ENCODE results near the gene PRR23E.

Gene PRR23E

GRCh38 chr3:127192576-127193232 lies at the start of gene PRR23E:
Gene PRR23E (plus strand): TSS chr3:127193131. CDS start chr3:127196686, 3,555 bp downstream.
- no peak for DNase-seq (ENCODE audit: low read depth in 1 of 2, low spot score in 1 of 2)

- no peak for DNase-seq (ENCODE audit: low read depth in 1 of 2, low spot score in 1 of 2)
Measured at GRCh38 chr3:127143172-127143571, 49.8 kb upstream of the PRR23E start.

- DNase-seq (ENCODE audit: low read depth in 1 of 2, low spot score in 1 of 2) = no peak
Measured at GRCh38 chr3:127144631-127145030, 48.3 kb upstream of the PRR23E start.

GRCh38 chr3:127145266-127145665 lies 47.7 kb upstream of the PRR23E start:
- no peak for DNase-seq (ENCODE audit: low read depth in 1 of 2, low spot score in 1 of 2)

GRCh38 chr3:127147291-127147885 lies 45.5 kb upstream of the PRR23E start:
- no peak for DNase-seq (ENCODE audit: low read depth in 1 of 2, low spot score in 1 of 2)

- no peak for DNase-seq (ENCODE audit: low read depth in 1 of 2, low spot score in 1 of 2)
Measured at GRCh38 chr3:127149621-127150310, 43.2 kb upstream of the PRR23E start.

GRCh38 chr3:127150513-127151250 lies 42.2 kb upstream of the PRR23E start:
- DNase-seq (ENCODE audit: low read depth in 1 of 2, low spot score in 1 of 2) = no peak

GRCh38 chr3:127151251-127151564 lies 41.7 kb upstream of the PRR23E start:
- DNase-seq (ENCODE audit: low read depth in 1 of 2, low spot score in 1 of 2) = no peak

GRCh38 chr3:127151992-127152650 lies 40.8 kb upstream of the PRR23E start:
- DNase-seq (ENCODE audit: low read depth in 1 of 2, low spot score in 1 of 2) = no peak

GRCh38 chr3:127152684-127153505 lies 40.0 kb upstream of the PRR23E start:
- no peak for DNase-seq (ENCODE audit: low read depth in 1 of 2, low spot score in 1 of 2)

- DNase-seq (ENCODE audit: low read depth in 1 of 2, low spot score in 1 of 2) = no peak
Measured at GRCh38 chr3:127153506-127153815, 39.5 kb upstream of the PRR23E start.

- no peak for DNase-seq (ENCODE audit: low read depth in 1 of 2, low spot score in 1 of 2)
Measured at GRCh38 chr3:127156338-127157050, 36.4 kb upstream of the PRR23E start.

- no peak for DNase-seq (ENCODE audit: low read depth in 1 of 2, low spot score in 1 of 2)
Measured at GRCh38 chr3:127157171-127157828, 35.6 kb upstream of the PRR23E start.

- no peak for DNase-seq (ENCODE audit: low read depth in 1 of 2, low spot score in 1 of 2)
Measured at GRCh38 chr3:127158614-127159229, 34.2 kb upstream of the PRR23E start.

GRCh38 chr3:127159543-127159942 lies 33.4 kb upstream of the PRR23E start:
- no peak for DNase-seq (ENCODE audit: low read depth in 1 of 2, low spot score in 1 of 2)

GRCh38 chr3:127161236-127161635 lies 31.7 kb upstream of the PRR23E start:
- DNase-seq (ENCODE audit: low read depth in 1 of 2, low spot score in 1 of 2) = no peak

- no peak for DNase-seq (ENCODE audit: low read depth in 1 of 2, low spot score in 1 of 2)
Measured at GRCh38 chr3:127161973-127162579, 30.9 kb upstream of the PRR23E start.

GRCh38 chr3:127162947-127163645 lies 29.8 kb upstream of the PRR23E start:
- DNase-seq (ENCODE audit: low read depth in 1 of 2, low spot score in 1 of 2) = no peak

All from stimulated activated CD4-positive, alpha-beta T cell treated with anti-CD3 and anti-CD28 coated beads, Interleukin-15, amount 100 ng/mL, for 1 hour (primary cell).